ENCODE data around the gene WDR38.
A peak's percentile ranks its signal among the peaks of the same experiment; 100 is the strongest.

Gene WDR38

GRCh38 chr9:124882231-124882630 is 29.0 kb downstream of the WDR38 start:
- DNase-seq (ENCODE audit: low spot score): no peak

DNA sequence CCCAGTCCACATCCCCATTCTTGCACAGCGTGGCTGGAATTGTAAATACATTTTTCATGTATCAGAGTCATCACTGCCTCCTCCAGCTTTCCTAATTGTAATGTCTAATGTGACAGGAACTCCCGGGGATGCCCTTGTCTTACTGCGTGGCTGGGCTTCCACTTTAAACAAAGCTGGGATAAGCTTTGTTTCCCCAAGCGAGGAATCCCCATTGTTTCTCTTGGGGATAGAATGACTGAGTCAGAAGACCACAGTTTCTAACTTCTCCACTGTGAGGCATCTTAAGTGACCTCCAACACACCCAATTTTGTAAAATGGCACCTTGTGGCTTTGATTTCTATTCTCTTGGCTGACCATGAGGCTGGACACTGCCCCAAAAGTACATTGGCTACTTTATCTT is 31.1 kb downstream of the WDR38 start:
- DNase-seq (ENCODE audit: low spot score): no peak

- DNase-seq (ENCODE audit: low spot score): no peak
Observed at GRCh38 chr9:124885551-124885950, 32.3 kb downstream of the WDR38 start.

GRCh38 chr9:124886461-124886860 is 33.2 kb downstream of the WDR38 start:
- DNase-seq (ENCODE audit: low spot score): no peak

DNA sequence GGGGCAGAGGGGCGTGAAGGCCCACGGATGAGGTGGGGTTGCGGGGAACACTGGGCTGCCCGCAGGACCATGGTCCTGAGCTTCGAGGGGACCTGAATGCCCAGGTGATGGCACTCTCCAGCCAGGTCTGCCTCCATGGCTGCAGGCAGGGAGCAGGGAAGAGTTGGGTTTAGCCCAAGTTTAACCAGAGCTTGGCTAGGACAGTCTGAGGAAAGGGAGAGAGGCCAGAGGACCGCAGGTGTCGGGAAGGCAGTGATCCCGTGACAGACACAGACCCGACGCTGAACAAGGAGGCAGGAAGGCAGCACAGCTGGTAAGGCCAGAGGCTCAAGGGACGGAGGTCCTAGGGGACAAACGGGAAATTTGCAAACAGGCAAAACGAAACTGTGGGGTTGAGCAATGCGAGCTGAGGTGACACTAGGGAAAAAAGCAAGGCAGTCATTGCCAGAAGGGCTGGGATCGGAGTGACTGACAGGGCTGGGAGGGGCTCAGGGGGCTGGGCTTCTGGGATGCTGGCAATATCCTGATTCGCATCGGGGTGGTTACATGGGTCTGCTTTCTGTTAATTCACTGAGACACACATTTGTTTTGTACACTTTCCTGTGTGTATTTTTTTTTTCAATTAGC is 33.7 kb downstream of the WDR38 start:
- DNase-seq (ENCODE audit: low spot score): no peak

- DNase-seq (ENCODE audit: low spot score): no peak
Observed at GRCh38 chr9:124887832-124888231, 34.6 kb downstream of the WDR38 start.

GRCh38 chr9:124889006-124889405 is 35.7 kb downstream of the WDR38 start:
- DNase-seq (ENCODE audit: low spot score): no peak

- DNase-seq (ENCODE audit: low spot score): no peak
Observed at GRCh38 chr9:124890179-124890578, 36.9 kb downstream of the WDR38 start.

- no peak for DNase-seq (ENCODE audit: low spot score)
Observed at GRCh38 chr9:124894035-124894740, 40.9 kb downstream of the WDR38 start.

- no peak for DNase-seq (ENCODE audit: low spot score)
Observed at GRCh38 chr9:124894741-124895170, 41.5 kb downstream of the WDR38 start.

GRCh38 chr9:124897570-124898460 is 44.6 kb downstream of the WDR38 start:
- peak; percentile 38 for DNase-seq (ENCODE audit: low spot score)

- no peak for DNase-seq (ENCODE audit: low spot score)
Observed at GRCh38 chr9:124899845-124900244, 46.6 kb downstream of the WDR38 start.

DNA sequence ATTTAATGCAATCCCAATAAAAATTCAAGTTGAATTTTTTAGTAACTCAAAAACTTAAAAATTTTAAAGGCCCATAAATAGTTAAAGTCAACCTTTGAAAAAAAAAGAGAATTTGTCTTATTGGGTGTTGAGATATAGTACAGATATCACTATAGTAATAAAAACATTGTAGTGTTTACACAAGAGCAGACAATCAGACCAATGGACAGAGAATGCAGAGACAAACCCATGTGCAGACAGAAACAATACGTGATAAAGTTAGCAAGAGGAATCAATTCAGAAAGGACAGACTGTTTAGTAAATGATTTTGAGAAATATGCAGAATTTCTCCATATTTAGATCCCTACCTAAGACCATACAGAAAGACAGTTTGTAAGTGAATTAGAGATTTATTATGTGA is 53.7 kb downstream of the WDR38 start:
- no peak for DNase-seq (ENCODE audit: low spot score)

Data from COLO829 (cell line).